OCI-LY3 (cell line): ENCODE results near the gene SETSIP.

Experiments
- EZH2phosphoT487 ChIP-seq: fragments of 200-600 bp; shearing (Covaris generic); IDR thresholded peaks from 2 replicates; pipeline ENCODE4 v1.6.1; 2018; ENCODE audit warnings: antibody characterized with exemption, mixed run types, low read depth
- TF ChIP-seq, protein P1 (sequence below): fragments of 200-600, 300-600 bp; sonication (generic); IDR thresholded peaks from 2 replicates; pipeline ENCODE4 v1.5.1; 2014; ENCODE audit warnings: antibody characterized with exemption, low read length, low read depth

DNA sequence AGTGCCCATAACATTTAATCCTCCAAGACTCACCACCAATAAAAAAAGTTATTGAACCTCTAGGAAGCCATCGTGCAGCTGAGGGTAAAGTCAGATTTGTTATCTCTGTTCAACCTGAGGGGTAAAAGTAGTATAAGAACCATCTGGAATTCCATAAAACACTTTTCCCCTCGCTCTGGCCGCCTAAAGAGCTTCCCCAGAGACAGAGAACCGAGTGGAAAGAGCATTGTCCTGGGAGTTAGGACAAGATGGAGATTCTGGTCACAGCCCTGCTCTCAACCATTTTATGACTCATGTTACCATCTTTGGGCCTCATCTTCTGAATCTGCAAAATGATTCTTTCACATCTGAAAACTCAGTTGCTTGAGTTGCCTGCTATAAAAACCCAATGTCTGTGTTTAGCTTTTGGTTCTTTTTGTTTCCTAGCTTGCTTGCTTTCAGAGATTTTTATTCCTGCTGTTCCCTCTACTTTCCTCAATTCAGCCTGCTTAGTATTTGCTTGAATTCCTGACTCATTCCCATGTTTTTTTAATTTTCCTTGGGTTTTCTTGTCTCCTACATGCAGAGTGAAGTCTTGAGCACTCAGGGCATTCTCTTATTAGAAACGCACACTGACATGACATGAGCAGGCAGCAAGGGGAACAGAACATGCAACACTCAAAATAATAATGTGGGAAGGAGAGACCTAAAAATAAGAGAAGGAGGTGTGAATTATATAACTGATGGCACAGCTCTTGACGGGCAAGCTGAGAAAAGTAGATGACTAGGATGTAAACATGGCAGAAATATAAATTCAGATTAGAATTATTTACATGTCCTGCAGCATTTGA lies 43.7 kb downstream of the SETSIP start:
- TF ChIP-seq, protein P1, sequence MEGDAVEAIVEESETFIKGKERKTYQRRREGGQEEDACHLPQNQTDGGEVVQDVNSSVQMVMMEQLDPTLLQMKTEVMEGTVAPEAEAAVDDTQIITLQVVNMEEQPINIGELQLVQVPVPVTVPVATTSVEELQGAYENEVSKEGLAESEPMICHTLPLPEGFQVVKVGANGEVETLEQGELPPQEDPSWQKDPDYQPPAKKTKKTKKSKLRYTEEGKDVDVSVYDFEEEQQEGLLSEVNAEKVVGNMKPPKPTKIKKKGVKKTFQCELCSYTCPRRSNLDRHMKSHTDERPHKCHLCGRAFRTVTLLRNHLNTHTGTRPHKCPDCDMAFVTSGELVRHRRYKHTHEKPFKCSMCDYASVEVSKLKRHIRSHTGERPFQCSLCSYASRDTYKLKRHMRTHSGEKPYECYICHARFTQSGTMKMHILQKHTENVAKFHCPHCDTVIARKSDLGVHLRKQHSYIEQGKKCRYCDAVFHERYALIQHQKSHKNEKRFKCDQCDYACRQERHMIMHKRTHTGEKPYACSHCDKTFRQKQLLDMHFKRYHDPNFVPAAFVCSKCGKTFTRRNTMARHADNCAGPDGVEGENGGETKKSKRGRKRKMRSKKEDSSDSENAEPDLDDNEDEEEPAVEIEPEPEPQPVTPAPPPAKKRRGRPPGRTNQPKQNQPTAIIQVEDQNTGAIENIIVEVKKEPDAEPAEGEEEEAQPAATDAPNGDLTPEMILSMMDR, result no peak
- no peak for TF ChIP-seq EZH2phosphoT487
